Liver (tissue), 9 donors: ENCODE measurements around the gene BRICD5. TPM values are rescaled to one million over a fixed set of nuclear protein-coding genes. Genes with fewer than 3 reads are reported as not detected.
"Not testable (repeated sequence)": the region's sequence is repeated elsewhere in the genome, so short reads cannot be mapped to it uniquely, and the experiment has no call there.

Source experiments
- DNase-seq: peaks from one replicate; pipeline ENCODE4 v3.0.0-alpha.2; 2017; ENCODE audit warnings: low spot score
- H3K27ac ChIP-seq, 2 donors: one replicate each; pipeline ENCODE4 v1.7.0; 2013; ENCODE audit warnings: inconsistent platforms in 2 of 2, low read length in 2 of 2, control low read depth in 1 of 2, low read depth in 1 of 2, mild to moderate bottlenecking in 1 of 2
- H3K27me3 ChIP-seq, 4 donors: one replicate each; pipeline versions ENCODE4 v1.6.1 to v1.7.0; 2013; ENCODE audit warnings: low read length in 3 of 4, inconsistent platforms in 1 of 4, mild to moderate bottlenecking in 1 of 4, moderate library complexity in 1 of 4; ENCODE audit not compliant: control insufficient read depth in 4 of 4, insufficient read depth in 4 of 4
- H3K36me3 ChIP-seq, 4 donors: one replicate each; pipeline versions ENCODE4 v1.6.1 to v1.7.0; 2013; ENCODE audit warnings: low read length in 3 of 4, mild to moderate bottlenecking in 3 of 4, low read depth in 1 of 4, moderate library complexity in 1 of 4; ENCODE audit not compliant: control insufficient read depth in 4 of 4, insufficient read depth in 3 of 4
- H3K4me1 ChIP-seq, 4 donors: one replicate each; pipeline versions ENCODE4 v1.6.1 to v1.7.0; 2013; ENCODE audit warnings: low read length in 3 of 4, mild to moderate bottlenecking in 3 of 4, moderate library complexity in 1 of 4; ENCODE audit not compliant: control insufficient read depth in 4 of 4, insufficient read depth in 4 of 4
- H3K4me3 ChIP-seq, 3 donors: one replicate each; pipeline versions ENCODE4 v1.6.1 to v1.7.0; 2013; ENCODE audit warnings: low read length in 3 of 3, control low read depth in 1 of 3, low read depth in 1 of 3, mild to moderate bottlenecking in 1 of 3
- H3K9ac ChIP-seq, 2 donors: one replicate each; pipeline ENCODE4 v1.7.0; 2013; ENCODE audit warnings: low read length in 2 of 2, mild to moderate bottlenecking in 2 of 2, moderate library complexity in 2 of 2, control low read depth in 1 of 2, low read depth in 1 of 2
- H3K9me3 ChIP-seq, 4 donors: one replicate each; pipeline versions ENCODE4 v1.6.1 to v1.7.0; 2013; ENCODE audit warnings: low read length in 3 of 4; ENCODE audit not compliant: control insufficient read depth in 4 of 4
- EGR1 ChIP-seq, 2 donors: IDR thresholded peaks; 2 replicates each; pipeline ENCODE4 v1.6.1; 2016 to 2018; ENCODE audit warnings: antibody characterized with exemption in 2 of 2, low read depth in 2 of 2
- FOXA1 ChIP-seq: IDR thresholded peaks from 2 replicates; pipeline ENCODE4 v1.6.1; 2016; ENCODE audit warnings: antibody characterized with exemption
- FOXA2 ChIP-seq: IDR thresholded peaks from 2 replicates; pipeline ENCODE4 v1.6.1; 2016; ENCODE audit warnings: antibody characterized with exemption
- GABPA ChIP-seq, 2 donors: IDR thresholded peaks in 1 of 2; conservative IDR thresholded peaks in 1 of 2; 2 replicates each; pipeline ENCODE4 v1.6.1; 2016; ENCODE audit warnings: antibody characterized with exemption in 2 of 2, mild to moderate bottlenecking in 1 of 2, moderate library complexity in 1 of 2
- HNF4A ChIP-seq, 2 donors: conservative IDR thresholded peaks; 2 replicates each; pipeline ENCODE4 v1.6.1; 2016; ENCODE audit warnings: antibody characterized with exemption in 2 of 2, mild to moderate bottlenecking in 2 of 2
- HNF4G ChIP-seq: IDR thresholded peaks from 2 replicates; pipeline ENCODE4 v1.6.1; 2016; ENCODE audit warnings: antibody characterized with exemption
- JUND ChIP-seq, 2 donors: IDR thresholded peaks; 2 replicates each; pipeline ENCODE4 v1.6.1; 2016; ENCODE audit warnings: antibody characterized with exemption in 2 of 2
- NR2F2 ChIP-seq: IDR thresholded peaks from 2 replicates; pipeline ENCODE4 v1.6.1; 2016; ENCODE audit warnings: antibody characterized with exemption
- RAD21 ChIP-seq, 2 donors: IDR thresholded peaks; 2 replicates each; pipeline ENCODE4 v1.6.1; 2016; ENCODE audit warnings: antibody characterized with exemption in 2 of 2, mild to moderate bottlenecking in 2 of 2
- RXRA ChIP-seq, 2 donors: IDR thresholded peaks; 2 replicates each; pipeline ENCODE4 v1.6.1; 2017 to 2018; ENCODE audit warnings: antibody characterized with exemption in 2 of 2, mild to moderate bottlenecking in 1 of 2
- SP1 ChIP-seq: IDR thresholded peaks from 2 replicates; pipeline ENCODE4 v1.6.1; 2018; ENCODE audit warnings: antibody characterized with exemption, mild to moderate bottlenecking
- TAF1 ChIP-seq: conservative IDR thresholded peaks from 2 replicates; pipeline ENCODE4 v1.6.1; 2016; ENCODE audit warnings: antibody characterized with exemption, mild to moderate bottlenecking
- YY1 ChIP-seq: IDR thresholded peaks from 2 replicates; pipeline ENCODE4 v1.6.1; 2016; ENCODE audit warnings: antibody characterized with exemption, mild to moderate bottlenecking
- WGBS: extraction: QIAGEN DNeasy Blood & Tissue Kit; methylation state at CpG from one replicate; pipeline ENCODE4 v1.1.7; 2013; 5-methylcytosine and 5-hydroxymethylcytosine counted together
- polyA plus RNA-seq, 2 donors: library from polyadenylated mRNA; stranded (reverse) in 1 of 2; unstranded in 1 of 2; fragments of 200-250 nt in 1 of 2; fragments of >200 nt in 1 of 2; fragmentation: Nextera tagmentation in 1 of 2; extraction: Ambion mirVana in 1 of 2; gene quantifications; one replicate each; pipeline versions ENCODE4 v1.2.1 to v1.2.3, GENCODE V29; 2013 to 2015
- total RNA-seq, 2 donors: library from RNA; depleted of rRNA; stranded (reverse); fragments of >200 nt; gene quantifications; one replicate each; pipeline ENCODE4 v1.2.3, GENCODE V29; 2014
- TF ChIP-seq, protein P1 (sequence below): IDR thresholded peaks from 2 replicates; pipeline ENCODE4 v1.6.1; 2016; ENCODE audit warnings: antibody characterized with exemption, mild to moderate bottlenecking
- TF ChIP-seq, protein P2 (sequence below): IDR thresholded peaks from 2 replicates; pipeline ENCODE4 v1.6.1; 2016; ENCODE audit warnings: antibody characterized with exemption
- TF ChIP-seq, protein P3 (sequence below): IDR thresholded peaks from 2 replicates; pipeline ENCODE4 v1.6.1; 2016; ENCODE audit warnings: antibody characterized with exemption
- TF ChIP-seq, protein P4 (sequence below): fragments of 150-350 bp; IDR thresholded peaks from 2 replicates; pipeline ENCODE4 v1.5.1; 2017; ENCODE audit warnings: improper control_type of control experiment, low read depth, low read length; ENCODE audit not compliant: missing input control
- TF ChIP-seq, protein P5 (sequence below): IDR thresholded peaks from 2 replicates; pipeline ENCODE4 v1.6.1; 2016; ENCODE audit warnings: antibody characterized with exemption
- donor health status: healthy.
- donor health status: healthy.
- donor health status: healthy.
- donor health status: healthy.
- donor health status: healthy.

BRICD5 gene
- total and polyA plus RNA-seq, 4 donors: 0.26 to 1.9 (median 1.4) TPM

DNA sequence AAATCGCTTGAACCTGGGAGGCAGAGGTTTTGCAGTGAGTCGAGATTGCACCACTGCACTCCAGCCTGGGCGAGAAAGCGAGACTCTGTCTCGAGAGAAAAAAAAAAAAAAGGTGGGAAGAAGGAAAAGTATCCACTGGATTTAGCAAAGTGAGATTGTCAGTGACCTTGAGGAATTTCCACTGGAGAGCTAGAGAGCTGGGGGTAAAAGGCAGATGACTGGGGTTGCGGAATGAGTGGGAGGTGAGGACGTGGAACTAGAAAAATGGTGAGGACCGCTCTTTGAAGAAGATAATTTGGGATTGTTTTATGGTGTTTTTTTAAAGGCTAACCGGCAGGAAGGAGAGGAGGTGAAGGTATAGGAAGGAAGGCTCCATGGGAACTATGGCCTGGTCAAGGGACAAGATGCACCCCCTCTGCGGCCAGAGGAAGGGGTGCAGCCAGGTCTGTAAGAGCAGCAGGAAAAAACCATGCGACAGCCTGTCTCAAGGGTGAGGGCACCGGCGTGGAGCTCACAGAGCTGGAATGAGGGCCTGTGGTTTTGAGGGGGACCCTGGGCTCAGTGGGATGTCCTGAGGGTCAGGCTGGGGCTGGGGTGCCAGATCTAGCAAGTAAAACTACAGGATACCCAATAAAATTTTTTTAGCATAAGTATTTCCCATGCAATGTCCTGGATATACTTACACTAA is 6.1 kb downstream of the BRICD5 start:
- 86% methylated on average over 13 of the region's 13 CpGs for WGBS
- DNase-seq: no peak
- Histone ChIP-seq H3K27ac (peak overlapping the region; percentile 80 to 98), H3K27me3 (no peaks in the 10 kb centered on the region), H3K9ac (no peak overlapping the region), H3K4me1 (peaks cover 4 to 19% (median 10%) of the 10 kb centered on the region in 4 donors), H3K4me3 (peak overlapping the region; percentile 33 to 85 (median 76)), H3K9me3 (no peaks in the 10 kb centered on the region), H3K36me3 (peaks cover 0 to 21% (median 5%) of the 10 kb centered on the region in 4 donors)
- TF ChIP-seq YY1 (no peak), RXRA (IDR thresholded peaks at IDR 0.05) (no peak)

DNA sequence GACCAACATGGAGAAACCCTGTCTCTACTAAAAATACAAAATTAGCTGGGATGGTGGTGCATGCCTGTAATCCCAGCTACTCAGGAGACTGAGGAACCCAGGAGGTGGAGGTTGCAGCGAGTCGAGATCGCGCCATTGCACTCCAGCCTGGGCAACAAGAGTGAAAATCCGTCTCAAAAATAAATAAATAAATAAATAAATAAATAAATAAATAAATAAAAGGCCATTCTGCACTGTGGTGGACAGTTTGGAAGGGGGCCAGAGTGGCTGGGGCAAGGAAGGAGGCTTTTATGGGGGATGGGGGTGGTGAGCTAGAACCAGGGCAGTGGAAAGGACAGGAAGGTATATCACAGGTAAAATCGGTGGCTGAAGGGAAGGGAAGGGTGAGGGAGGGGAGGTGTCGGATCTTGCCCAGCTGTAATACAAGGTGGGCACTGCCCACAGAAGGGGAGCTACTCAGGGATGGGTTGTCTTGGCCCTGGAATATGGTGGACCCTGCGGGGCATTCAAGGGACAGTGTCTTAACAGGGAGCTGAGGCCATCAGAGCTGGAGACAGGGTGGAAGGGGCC is 7.5 kb downstream of the BRICD5 start:
- not testable (repeated sequence) for H3K27me3 ChIP-seq, H3K9me3 ChIP-seq, H3K9ac ChIP-seq, H3K4me3 ChIP-seq, DNase-seq, H3K27ac ChIP-seq
- Histone ChIP-seq H3K4me1 (peaks cover 4 to 19% (median 10%) of the 10 kb centered on the region in 4 donors), H3K36me3 (peaks cover 0 to 11% (median 2%) of the 10 kb centered on the region in 4 donors)
- 94% methylated on average over 8 of the region's 8 CpGs for WGBS

DNA sequence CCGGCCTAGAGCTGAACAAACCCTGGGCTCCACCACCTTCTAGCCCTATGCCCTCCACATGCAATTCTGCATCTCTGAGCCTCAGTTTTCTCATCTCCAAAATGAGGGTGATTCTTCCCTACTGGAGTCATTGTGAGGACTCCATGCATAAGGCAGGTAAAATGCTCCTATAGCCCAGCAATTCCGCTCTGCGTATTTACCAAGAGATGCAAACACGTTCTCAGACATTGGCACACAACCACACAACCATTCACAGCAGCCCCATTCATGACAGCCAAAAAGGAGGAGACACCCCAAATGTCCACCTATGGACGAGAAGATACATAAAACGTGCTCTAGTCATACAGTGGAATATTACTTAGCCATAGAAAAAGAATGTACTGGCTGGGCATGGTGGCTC is 10.3 kb downstream of the BRICD5 start:
- Histone ChIP-seq H3K36me3 (no peaks in the 10 kb centered on the region), H3K27me3 (peaks cover 0 to 2% (median 0%) of the 10 kb centered on the region in 4 donors), H3K4me1 (peaks cover 3 to 12% (median 7%) of the 10 kb centered on the region in 4 donors), H3K4me3 (no peak overlapping the region), H3K9me3 (no peaks in the 10 kb centered on the region), H3K9ac (no peak overlapping the region), H3K27ac (no peak overlapping the region)
- WGBS: 93% methylated on average over 6 of the region's 6 CpGs
- no peak for DNase-seq
- TF ChIP-seq HNF4A (conservative IDR thresholded peaks at IDR 0.05): no peak
- TF ChIP-seq YY1: no peak
- TF ChIP-seq SP1: no peak
- no peak for TF ChIP-seq GABPA (IDR thresholded peaks at IDR 0.05 in 1 of 2, conservative IDR thresholded peaks at IDR 0.05 in 1 of 2)
- TF ChIP-seq, protein P1, sequence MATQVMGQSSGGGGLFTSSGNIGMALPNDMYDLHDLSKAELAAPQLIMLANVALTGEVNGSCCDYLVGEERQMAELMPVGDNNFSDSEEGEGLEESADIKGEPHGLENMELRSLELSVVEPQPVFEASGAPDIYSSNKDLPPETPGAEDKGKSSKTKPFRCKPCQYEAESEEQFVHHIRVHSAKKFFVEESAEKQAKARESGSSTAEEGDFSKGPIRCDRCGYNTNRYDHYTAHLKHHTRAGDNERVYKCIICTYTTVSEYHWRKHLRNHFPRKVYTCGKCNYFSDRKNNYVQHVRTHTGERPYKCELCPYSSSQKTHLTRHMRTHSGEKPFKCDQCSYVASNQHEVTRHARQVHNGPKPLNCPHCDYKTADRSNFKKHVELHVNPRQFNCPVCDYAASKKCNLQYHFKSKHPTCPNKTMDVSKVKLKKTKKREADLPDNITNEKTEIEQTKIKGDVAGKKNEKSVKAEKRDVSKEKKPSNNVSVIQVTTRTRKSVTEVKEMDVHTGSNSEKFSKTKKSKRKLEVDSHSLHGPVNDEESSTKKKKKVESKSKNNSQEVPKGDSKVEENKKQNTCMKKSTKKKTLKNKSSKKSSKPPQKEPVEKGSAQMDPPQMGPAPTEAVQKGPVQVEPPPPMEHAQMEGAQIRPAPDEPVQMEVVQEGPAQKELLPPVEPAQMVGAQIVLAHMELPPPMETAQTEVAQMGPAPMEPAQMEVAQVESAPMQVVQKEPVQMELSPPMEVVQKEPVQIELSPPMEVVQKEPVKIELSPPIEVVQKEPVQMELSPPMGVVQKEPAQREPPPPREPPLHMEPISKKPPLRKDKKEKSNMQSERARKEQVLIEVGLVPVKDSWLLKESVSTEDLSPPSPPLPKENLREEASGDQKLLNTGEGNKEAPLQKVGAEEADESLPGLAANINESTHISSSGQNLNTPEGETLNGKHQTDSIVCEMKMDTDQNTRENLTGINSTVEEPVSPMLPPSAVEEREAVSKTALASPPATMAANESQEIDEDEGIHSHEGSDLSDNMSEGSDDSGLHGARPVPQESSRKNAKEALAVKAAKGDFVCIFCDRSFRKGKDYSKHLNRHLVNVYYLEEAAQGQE: no peak
- no peak for TF ChIP-seq NR2F2
- TF ChIP-seq RXRA (IDR thresholded peaks at IDR 0.05): no peak
- TF ChIP-seq FOXA2: no peak
- no peak for TF ChIP-seq FOXA1
- TF ChIP-seq RAD21 (IDR thresholded peaks at IDR 0.05): no peak
- TF ChIP-seq, protein P2, sequence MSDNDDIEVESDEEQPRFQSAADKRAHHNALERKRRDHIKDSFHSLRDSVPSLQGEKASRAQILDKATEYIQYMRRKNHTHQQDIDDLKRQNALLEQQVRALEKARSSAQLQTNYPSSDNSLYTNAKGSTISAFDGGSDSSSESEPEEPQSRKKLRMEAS: no peak
- TF ChIP-seq, protein P3, sequence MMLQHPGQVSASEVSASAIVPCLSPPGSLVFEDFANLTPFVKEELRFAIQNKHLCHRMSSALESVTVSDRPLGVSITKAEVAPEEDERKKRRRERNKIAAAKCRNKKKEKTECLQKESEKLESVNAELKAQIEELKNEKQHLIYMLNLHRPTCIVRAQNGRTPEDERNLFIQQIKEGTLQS: no peak
- TF ChIP-seq, protein P4, sequence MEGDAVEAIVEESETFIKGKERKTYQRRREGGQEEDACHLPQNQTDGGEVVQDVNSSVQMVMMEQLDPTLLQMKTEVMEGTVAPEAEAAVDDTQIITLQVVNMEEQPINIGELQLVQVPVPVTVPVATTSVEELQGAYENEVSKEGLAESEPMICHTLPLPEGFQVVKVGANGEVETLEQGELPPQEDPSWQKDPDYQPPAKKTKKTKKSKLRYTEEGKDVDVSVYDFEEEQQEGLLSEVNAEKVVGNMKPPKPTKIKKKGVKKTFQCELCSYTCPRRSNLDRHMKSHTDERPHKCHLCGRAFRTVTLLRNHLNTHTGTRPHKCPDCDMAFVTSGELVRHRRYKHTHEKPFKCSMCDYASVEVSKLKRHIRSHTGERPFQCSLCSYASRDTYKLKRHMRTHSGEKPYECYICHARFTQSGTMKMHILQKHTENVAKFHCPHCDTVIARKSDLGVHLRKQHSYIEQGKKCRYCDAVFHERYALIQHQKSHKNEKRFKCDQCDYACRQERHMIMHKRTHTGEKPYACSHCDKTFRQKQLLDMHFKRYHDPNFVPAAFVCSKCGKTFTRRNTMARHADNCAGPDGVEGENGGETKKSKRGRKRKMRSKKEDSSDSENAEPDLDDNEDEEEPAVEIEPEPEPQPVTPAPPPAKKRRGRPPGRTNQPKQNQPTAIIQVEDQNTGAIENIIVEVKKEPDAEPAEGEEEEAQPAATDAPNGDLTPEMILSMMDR: no peak
- no peak for TF ChIP-seq JUND (IDR thresholded peaks at IDR 0.05)
- TF ChIP-seq EGR1 (IDR thresholded peaks at IDR 0.05; ENCODE audit: low read depth in 2 of 2): no peak
- TF ChIP-seq, protein P5, sequence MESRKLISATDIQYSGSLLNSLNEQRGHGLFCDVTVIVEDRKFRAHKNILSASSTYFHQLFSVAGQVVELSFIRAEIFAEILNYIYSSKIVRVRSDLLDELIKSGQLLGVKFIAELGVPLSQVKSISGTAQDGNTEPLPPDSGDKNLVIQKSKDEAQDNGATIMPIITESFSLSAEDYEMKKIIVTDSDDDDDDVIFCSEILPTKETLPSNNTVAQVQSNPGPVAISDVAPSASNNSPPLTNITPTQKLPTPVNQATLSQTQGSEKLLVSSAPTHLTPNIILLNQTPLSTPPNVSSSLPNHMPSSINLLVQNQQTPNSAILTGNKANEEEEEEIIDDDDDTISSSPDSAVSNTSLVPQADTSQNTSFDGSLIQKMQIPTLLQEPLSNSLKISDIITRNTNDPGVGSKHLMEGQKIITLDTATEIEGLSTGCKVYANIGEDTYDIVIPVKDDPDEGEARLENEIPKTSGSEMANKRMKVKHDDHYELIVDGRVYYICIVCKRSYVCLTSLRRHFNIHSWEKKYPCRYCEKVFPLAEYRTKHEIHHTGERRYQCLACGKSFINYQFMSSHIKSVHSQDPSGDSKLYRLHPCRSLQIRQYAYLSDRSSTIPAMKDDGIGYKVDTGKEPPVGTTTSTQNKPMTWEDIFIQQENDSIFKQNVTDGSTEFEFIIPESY: no peak
- no peak for TF ChIP-seq TAF1
- TF ChIP-seq HNF4G: no peak
